GM19023 (cell line): Measurements from ENCODE around the gene MPDZ.

Source experiments
- ATAC-seq: cut with Tn5 transposase; IDR thresholded peaks from one replicate; pipeline ENCODE4 v1.9.1; 2021; ENCODE audit warnings: mild to moderate bottlenecking, moderate library complexity; ENCODE audit not compliant: unreplicated experiment

MPDZ gene

DNA sequence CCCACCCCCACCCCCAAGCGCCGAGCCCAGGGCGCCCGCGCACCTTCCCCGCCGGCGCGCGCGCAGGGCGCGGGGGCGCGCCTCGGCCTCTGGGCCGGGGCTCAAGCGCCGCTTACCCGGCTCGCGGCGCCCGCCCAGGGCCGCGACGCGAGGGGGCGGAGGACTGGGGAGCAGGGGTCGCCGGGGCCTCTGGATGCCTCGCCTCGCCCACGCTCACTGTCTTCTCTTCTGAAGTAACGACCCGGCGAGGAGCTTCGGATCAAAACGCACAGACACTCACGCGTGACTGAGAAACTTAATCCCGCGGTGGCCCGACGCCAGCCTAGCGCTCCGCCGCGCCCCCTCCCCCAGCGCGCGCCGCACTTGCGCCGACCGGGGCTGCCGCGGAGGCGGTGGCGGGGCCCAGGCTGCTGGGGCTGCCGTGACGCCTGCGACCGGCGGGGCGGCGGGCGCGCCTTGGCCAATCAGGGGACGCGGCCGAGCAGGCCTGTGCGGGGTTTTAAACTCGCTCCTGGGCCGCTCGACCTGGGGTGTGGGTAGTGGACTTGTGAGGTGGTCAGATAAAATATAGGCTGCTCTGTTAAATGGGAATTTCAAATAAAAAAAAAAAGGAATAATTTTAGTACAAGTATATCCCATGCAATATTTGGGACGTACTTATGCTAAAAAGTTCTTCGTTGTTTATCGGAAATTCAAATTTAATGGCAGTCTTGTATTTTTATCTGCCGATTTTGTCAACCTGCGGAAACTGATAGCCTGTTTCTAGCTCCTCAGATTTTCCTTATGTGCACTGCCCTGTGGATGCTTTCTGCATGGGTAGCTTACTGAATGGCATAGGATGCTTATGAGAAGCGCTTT, at the start of gene MPDZ:
MPDZ (minus strand) TSS at position 409 of the 858 bp plus-strand sequence. CDS start 29,377 bp downstream, outside the sequence.
- no peak for ATAC-seq

DNA sequence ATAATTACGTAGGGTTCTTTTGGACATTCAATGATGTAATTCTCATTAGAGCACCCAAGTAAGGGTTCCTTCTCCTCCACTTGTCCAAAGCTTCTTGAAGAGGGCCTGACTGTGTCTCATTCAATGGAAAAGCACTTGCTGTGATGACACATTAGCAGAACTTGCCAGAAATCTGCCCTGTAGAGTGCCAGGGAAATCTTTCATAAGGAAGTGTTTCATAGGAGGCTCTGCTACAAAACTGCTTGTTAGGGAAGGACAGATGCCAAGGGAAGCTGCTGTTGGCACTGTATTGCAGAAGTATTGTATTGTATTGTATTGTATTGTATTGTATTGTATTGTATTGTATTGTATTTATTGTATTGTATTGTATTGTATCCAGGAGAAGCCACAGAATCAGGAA, 45.5 kb upstream of the MPDZ start:
- no peak for ATAC-seq

- ATAC-seq: no peak
Observed at GRCh38 chr9:13322828-13323550, 43.5 kb upstream of the MPDZ start.

DNA sequence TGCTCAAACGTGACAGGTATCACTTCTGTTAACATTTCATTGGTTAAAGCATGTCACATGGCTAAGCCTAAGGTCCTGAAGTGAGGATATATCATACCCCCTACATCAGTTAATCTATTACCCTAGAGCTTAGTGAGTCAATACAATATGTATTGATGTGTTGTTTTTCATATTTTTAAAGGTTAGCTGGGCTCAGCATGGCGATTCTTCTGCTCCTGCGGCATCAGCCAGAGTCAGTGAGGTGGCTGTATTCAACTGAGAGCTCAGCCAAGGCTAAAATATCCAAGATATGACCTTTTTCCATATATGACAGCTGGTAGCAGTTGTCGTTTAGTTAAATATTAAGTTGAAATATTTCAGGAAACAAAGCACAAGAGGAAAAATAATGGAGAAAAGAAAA, 38.5 kb upstream of the MPDZ start:
- ATAC-seq: no peak

DNA sequence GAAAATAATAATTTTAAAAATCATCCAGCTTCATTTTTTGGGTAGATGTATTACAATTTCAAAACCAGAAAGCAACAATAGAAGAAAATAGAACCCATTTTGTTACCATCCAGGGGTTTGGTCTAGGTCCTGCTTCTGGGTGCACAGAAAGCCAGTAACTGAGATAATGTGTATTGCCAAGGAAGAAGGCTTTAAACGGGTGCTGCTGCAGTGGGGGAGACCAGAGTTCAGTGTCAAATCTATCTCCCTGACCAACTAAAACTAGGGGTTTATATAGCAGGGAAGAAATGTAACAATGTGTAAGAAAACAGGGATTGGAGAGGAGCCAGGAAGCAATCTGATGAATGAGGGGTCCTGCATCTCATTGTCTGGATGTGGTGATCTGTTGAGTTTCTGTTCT, 17.5 kb upstream of the MPDZ start:
- ATAC-seq: no peak

DNA sequence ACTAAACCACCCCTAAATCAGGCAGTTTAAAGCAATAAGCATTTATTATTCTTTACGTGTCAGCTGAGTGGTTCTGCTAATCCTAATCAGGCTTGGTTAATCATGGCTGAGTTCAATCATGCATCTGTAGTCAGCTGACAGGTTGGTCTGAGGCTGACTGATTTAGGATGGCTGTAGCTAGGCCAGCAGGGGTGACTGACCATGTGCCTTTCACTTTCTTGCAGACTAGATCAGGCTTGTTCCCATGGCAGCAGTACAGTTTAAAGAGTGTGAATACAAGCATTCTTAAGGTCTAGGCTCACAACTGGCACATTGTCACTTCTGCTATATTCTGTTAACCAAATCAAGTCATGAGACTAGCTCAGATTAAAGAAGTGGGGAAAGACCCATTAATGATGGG, 16.1 kb upstream of the MPDZ start:
- ATAC-seq: no peak

GRCh38 chr9:13292782-13293181, 13.3 kb upstream of the MPDZ start:
- ATAC-seq: no peak

DNA sequence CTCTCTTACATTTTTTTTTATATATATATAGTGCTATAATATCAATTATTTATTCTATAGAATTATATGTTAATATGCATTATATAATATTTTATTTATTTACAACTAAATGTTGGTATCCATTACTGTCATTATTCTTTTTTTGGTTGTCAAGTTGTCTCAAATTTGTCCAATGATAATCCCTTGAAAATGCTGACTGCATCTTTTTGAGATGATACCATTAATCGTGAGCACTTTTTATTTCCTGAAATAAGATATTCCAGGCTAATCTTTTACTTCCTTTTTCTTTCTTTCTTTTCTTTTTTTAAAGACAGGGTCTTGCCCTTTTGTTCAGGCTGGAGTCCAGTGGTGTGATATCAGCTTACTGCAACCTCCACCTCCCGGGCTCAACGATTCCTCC, 12.7 kb upstream of the MPDZ start:
- ATAC-seq: no peak

GRCh38 chr9:13291718-13292117, 12.2 kb upstream of the MPDZ start:
- ATAC-seq: no peak

DNA sequence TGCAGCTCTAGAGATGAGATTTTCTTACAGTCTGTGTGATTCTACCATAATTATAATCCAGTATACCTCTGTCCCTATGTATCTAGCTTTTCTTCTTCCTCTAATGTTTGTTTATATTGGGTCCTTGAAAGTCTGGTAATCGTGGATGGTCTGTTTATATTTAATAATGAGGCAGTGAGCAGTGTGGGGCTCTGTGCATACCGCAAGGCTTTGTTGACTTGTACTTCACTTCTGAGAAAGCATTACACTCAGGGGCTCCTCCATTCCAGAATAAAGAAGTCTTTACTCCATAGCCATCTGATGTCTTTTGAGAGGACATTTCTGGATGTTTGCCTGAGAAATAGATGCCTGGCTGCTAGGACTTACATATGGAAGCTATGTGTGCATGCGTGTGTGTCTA, 4.5 kb upstream of the MPDZ start:
- ATAC-seq: no peak

- no peak for ATAC-seq
Observed at GRCh38 chr9:13282998-13283397, 3.5 kb upstream of the MPDZ start.

DNA sequence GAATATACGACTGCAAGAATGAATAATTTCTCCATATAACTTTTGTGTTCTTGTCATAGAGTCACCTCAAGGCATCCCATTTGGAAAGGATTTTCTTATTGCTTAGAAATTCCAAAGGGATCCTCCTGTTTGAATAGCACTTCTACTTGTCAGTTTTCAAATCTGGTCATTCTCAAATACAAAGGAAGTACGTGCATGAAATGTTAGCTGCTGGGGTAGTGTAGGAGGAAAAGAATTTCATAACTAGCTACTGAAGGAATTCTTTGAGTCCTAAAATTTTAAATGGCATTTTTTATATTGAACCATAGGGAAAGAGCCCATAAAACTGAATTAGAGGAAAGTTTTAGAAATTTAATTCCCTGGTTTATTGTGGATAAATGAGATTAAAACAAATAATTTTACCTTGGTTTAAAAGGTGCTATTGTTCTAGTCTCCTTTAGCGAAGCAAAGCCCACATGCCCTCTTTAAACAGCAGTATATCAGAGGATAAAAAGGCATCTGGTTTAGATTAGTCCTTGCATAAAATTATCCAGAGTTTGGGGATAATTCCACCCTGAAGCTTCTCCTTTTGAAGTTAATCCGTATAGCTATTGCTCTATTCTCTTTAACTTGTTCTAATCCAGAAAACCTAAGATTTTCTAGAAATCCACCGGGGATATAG, 2.0 kb upstream of the MPDZ start:
- ATAC-seq: no peak

- ATAC-seq: no peak
Observed at GRCh38 chr9:13278368-13279246, 885 bp downstream of the MPDZ start.

GRCh38 chr9:13278023-13278367, 1.5 kb downstream of the MPDZ start:
- no peak for ATAC-seq

- ATAC-seq: no peak
Observed at GRCh38 chr9:13274886-13275641, 4.4 kb downstream of the MPDZ start.

DNA sequence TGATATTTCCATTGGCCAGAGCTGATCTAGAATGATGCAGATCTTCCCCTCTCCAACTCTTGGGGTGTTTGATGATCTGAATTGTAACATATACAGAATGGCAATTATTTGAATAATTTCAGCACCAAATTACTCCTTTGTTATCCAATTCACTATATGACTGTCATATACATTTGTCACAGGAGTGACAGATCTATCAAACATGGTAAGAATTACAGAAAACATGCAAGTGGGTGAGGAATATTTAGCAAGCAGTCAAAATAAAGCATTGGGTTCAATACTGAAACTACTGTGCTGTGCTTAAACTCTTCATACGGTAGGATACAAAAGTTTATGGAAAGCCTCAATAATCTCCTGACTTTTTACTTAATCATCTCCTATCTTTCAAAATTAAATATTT, 8.8 kb downstream of the MPDZ start:
- no peak for ATAC-seq

GRCh38 chr9:13269589-13270452, 9.7 kb downstream of the MPDZ start:
- no peak for ATAC-seq

DNA sequence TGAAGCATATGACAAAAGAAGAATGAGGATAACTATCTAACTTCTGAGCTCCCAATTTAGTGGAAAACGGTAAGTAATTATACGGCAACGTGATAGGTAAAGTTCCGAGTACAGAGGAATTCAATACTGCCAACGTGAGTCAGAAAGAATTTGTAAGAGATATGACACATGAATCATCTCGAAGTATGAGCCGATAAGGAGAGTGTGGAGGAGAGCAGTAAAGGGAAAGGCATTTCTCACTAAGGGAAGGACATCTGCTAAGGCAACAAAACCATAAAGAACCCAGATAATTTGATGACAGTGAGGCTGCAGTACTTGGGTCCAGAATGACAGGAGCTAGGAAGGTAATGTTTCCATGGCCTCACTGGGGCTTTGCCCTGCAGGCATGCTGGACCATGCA, 11.0 kb downstream of the MPDZ start:
- ATAC-seq: no peak

GRCh38 chr9:13267743-13268142, 11.7 kb downstream of the MPDZ start:
- ATAC-seq: no peak
